Spleen (tissue), 11 donors: ENCODE measurements around the gene PEX14. TPM values are rescaled to one million over a fixed set of nuclear protein-coding genes. Genes with fewer than 3 reads are reported as not detected.

Experiments used
- DNase-seq: peaks from one replicate; pipeline ENCODE4 v3.0.0-alpha.2; 2020
- H3K27ac ChIP-seq, 8 donors: fragments of 200-600 bp; sonication (generic) in 7 of 8; 1 replicate in 4 of 8; 2 replicates in 4 of 8; pipeline versions ENCODE4 v1.5.0 to v1.8.0; 2016 to 2021; ENCODE audit warnings: inconsistent platforms in 4 of 8, mild to moderate bottlenecking in 4 of 8, moderate library complexity in 1 of 8
- H3K27me3 ChIP-seq, 7 donors: fragments of 200-600 bp; sonication (generic) in 6 of 7; replicated peaks in 1 of 7; 1 replicate in 4 of 7; 2 replicates in 3 of 7; pipeline versions ENCODE4 v1.5.0 to v1.8.0; 2016 to 2021; ENCODE audit warnings: inconsistent platforms in 3 of 7, mild to moderate bottlenecking in 1 of 7
- H3K36me3 ChIP-seq, 6 donors: fragments of 200-600 bp; sonication (generic) in 5 of 6; 1 replicate in 4 of 6; 2 replicates in 2 of 6; pipeline versions ENCODE4 v1.5.0 to v1.8.0; 2016 to 2021; ENCODE audit warnings: inconsistent platforms in 2 of 6
- H3K4me1 ChIP-seq, 6 donors: fragments of 200-600 bp; sonication (generic) in 5 of 6; 1 replicate in 3 of 6; 2 replicates in 3 of 6; pipeline versions ENCODE4 v1.5.0 to v1.8.0; 2016 to 2021; ENCODE audit warnings: inconsistent platforms in 3 of 6
- H3K4me3 ChIP-seq, 8 donors: fragments of 200-600 bp; sonication (generic) in 7 of 8; 1 replicate in 4 of 8; 2 replicates in 4 of 8; pipeline versions ENCODE4 v1.5.0 to v1.8.0; 2016 to 2021; ENCODE audit warnings: inconsistent platforms in 4 of 8, mild to moderate bottlenecking in 4 of 8, moderate library complexity in 2 of 8
- H3K9me3 ChIP-seq, 8 donors: fragments of 200-600 bp; sonication (generic) in 7 of 8; 1 replicate in 4 of 8; 2 replicates in 4 of 8; pipeline versions ENCODE4 v1.5.0 to v1.8.0; 2016 to 2021; ENCODE audit warnings: inconsistent platforms in 4 of 8
- CTCF ChIP-seq, 11 experiments: fragments of 200-600 bp in 7 of 11; fragments of 450-650 bp in 4 of 11; sonication (generic) in 4 of 11; IDR thresholded peaks in 8 of 11; conservative IDR thresholded peaks in 3 of 11; 1 replicate in 7 of 11; 2 replicates in 4 of 11; pipeline versions ENCODE4 v1.4.0 to v1.8.0; 2016 to 2021; ENCODE audit warnings: antibody characterized with exemption in 11 of 11, inconsistent platforms in 4 of 11, mild to moderate bottlenecking in 1 of 11
- POLR2A ChIP-seq, 3 donors: fragments of 450-650 bp; IDR thresholded peaks; one replicate each; pipeline ENCODE4 v1.5.1; 2017; ENCODE audit warnings: antibody characterized with exemption in 3 of 3, mild to moderate bottlenecking in 1 of 3
- POLR2AphosphoS5 ChIP-seq, 3 donors: sonication (generic); formaldehyde crosslinking; IDR thresholded peaks; one replicate each; pipeline ENCODE4 v1.5.1; 2017; ENCODE audit warnings: antibody characterized with exemption in 3 of 3
- WGBS, 5 donors: extraction: QIAGEN DNeasy Blood & Tissue Kit in 3 of 5; methylation state at CpG; one replicate each; pipeline versions ENCODE4 v1.1.5 to v1.1.7; 2013 to 2018; 5-methylcytosine and 5-hydroxymethylcytosine counted together
- intact Hi-C: fragments of 100-400 bp; cut with DNase I; formaldehyde crosslinking; loops from one replicate; pipeline ENCODE4 v1.15.0; 2023; ENCODE audit warnings: low total_unique reads
- polyA plus RNA-seq, 3 donors: library from polyadenylated mRNA; stranded (reverse); fragments of 200-250 nt; gene quantifications; one replicate each; pipeline ENCODE4 v1.2.1, GENCODE V29; 2013
- total RNA-seq, 7 donors: library from RNA; depleted of rRNA in 3 of 7; stranded (reverse); fragments of >200 nt in 3 of 7; fragmentation: NEBNext Ultra II Directional in 4 of 7; extraction: Animal tissue kit (Norgen Biotek cat#: 25700) in 4 of 7; gene quantifications; one replicate each; pipeline versions ENCODE4 v1.1.0 to v1.2.1, GENCODE V29; 2016 to 2021
- donor health status: healthy with polysubstance abuse.
- donor health status: DM: no; HTN: no; CAD: no; lungs with moderate emphysema.
- donor health status: DM: no; HTN: no; CAD: no.
- donor health status: Bipolar disorder and iron deficiency.
- donor health status: healthy.
- donor health status: DM: no; HTN: no; CAD: no.
- donor health status: DM: yes; HTN: yes; CAD: no.

The PEX14 gene
- total and polyA plus RNA-seq, 10 donors = 9.3 to 19.7 (median 12.1) TPM

DNA sequence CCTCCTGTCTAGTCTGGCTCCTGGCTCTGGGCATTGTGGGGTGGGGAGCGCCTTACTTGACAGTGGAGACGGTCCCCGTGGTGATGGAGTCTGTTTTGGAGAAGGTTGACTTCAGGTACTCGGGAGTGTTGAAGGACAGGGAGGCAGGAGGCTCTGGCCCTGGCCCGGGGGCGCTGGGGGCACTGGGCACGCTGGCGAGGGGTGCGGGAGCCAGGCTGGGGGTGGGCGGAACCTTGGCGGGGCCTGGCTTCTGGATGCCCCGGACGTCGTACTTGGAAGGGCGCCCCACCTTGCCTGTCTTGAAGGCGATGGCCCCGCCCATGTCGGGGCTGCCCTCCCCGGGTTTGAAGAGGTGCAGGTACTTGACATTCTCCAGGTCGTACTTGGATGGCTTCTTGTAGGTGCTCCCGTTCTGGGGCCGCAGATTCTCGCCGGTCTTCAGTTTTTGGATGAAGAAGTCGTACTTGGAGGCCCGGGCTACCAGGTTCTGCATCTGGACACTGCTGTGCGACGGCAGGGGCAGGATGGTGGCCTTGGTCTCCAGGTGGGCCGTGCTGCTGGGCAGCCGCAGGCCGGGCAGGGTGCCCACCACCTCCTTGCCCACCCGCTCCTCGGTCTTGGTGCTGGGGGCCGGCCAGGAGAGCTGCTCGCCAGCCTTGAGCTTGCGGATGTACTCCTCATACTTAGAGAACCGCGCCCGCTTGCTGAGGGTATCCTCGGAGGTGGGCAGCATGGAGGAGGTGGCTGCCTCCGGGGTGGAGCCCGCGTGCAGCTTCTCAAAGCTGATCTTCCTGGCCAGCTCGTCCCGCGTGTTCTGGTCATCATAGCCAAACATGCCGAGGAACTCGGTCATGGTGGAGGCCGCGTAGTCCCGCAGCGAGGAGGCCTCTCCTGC lies 185.1 kb downstream of the PEX14 start:
- Histone ChIP-seq H3K36me3 (peaks cover 0 to 69% (median 18%) of the 10 kb centered on the region in 6 donors), H3K27me3 (no peaks in the 10 kb centered on the region), H3K27ac (no peak overlapping the region), H3K4me3 (no peak overlapping the region), H3K9me3 (no peaks in the 10 kb centered on the region), H3K4me1 (peaks cover 0 to 20% (median 11%) of the 10 kb centered on the region in 6 donors)
- peak in 1 of 3 donors; percentile 7 for TF ChIP-seq POLR2AphosphoS5 (IDR thresholded peaks at IDR 0.05)
- no peak for TF ChIP-seq POLR2A (IDR thresholded peaks at IDR 0.05)
- 93 to 97% (median 95%) methylated on average over 25 to 52 of the region's 52 CpGs for WGBS, 5 donors
- DNase-seq = no peak
- intact Hi-C loops = no loop called here

DNA sequence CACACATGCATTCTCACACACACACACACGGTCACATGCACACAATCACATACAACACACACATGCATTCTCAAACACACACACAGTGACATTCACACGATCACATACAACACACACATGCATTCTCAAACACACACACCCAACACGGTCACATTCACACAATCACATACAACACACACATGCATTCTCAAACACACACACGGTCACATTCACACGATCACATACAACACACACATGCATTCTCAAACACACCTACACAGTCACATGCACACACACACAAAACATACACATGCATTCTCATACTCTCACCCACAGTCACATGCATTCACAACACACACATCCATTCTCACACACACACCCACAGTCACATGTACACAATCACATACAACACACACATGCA lies 186.7 kb downstream of the PEX14 start:
- Histone ChIP-seq H3K4me3 (no peak overlapping the region), H3K9me3 (no peaks in the 10 kb centered on the region), H3K27me3 (no peaks in the 10 kb centered on the region), H3K27ac (no peak overlapping the region), H3K36me3 (peaks cover 0 to 63% (median 18%) of the 10 kb centered on the region in 6 donors), H3K4me1 (peaks cover 0 to 36% (median 21%) of the 10 kb centered on the region in 6 donors)
- no peak for DNase-seq
- intact Hi-C loops = no loop called here
- no peak for TF ChIP-seq POLR2AphosphoS5 (IDR thresholded peaks at IDR 0.05)
- no peak for TF ChIP-seq POLR2A (IDR thresholded peaks at IDR 0.05)
- no peak for TF ChIP-seq CTCF (IDR thresholded peaks at IDR 0.05 in 8 of 11, conservative IDR thresholded peaks at IDR 0.05 in 3 of 11)
- WGBS, 5 donors = 93 to 97% (median 96%) methylated on average over 5 of the region's 5 CpGs

DNA sequence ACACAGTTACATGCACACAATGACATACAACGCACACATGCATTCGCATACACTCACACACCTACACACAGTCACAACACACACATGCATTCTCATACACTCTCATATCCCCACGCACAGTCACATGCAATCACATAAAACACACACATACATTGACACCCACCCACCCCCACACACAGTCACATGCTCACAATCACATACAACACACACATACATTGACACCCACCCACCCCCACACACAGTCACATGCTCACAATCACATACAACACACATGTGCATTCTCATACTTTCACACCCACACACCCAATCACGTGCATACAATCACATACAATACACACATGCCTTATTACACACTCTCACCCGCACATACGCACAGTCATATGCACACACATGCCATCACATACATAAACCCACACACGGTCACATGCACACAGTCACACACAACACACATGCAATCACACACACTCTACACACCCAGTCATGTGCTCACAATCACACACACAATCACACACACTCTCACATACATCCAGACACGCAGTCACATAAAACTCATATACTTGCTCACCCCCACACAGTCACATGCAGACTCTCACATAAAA lies 187.4 kb downstream of the PEX14 start:
- H3K27ac ChIP-seq = no peak overlapping the region
- no peaks in the 10 kb centered on the region for H3K9me3 ChIP-seq
- WGBS, 5 donors = 94 to 97% (median 97%) methylated on average over 8 of the region's 8 CpGs
- H3K4me3 ChIP-seq = no peak overlapping the region
- peaks cover 0 to 41% (median 23%) of the 10 kb centered on the region in 6 donors for H3K4me1 ChIP-seq
- H3K36me3 ChIP-seq = peaks cover 0 to 57% (median 18%) of the 10 kb centered on the region in 6 donors
- TF ChIP-seq POLR2AphosphoS5 (IDR thresholded peaks at IDR 0.05) (no peak), CTCF (IDR thresholded peaks at IDR 0.05 in 8 of 11, conservative IDR thresholded peaks at IDR 0.05 in 3 of 11) (no peak), POLR2A (IDR thresholded peaks at IDR 0.05) (no peak)
- intact Hi-C loops = no loop called here
- no peaks in the 10 kb centered on the region for H3K27me3 ChIP-seq
- no peak for DNase-seq

GRCh38 chr1:10662824-10663677 lies 188.3 kb downstream of the PEX14 start:
- H3K9me3 ChIP-seq = no peaks in the 10 kb centered on the region
- peaks cover 0 to 41% (median 23%) of the 10 kb centered on the region in 6 donors for H3K4me1 ChIP-seq
- intact Hi-C loops = no loop called here
- H3K27me3 ChIP-seq = no peaks in the 10 kb centered on the region
- H3K36me3 ChIP-seq = peaks cover 0 to 55% (median 18%) of the 10 kb centered on the region in 6 donors
- no peak overlapping the region for H3K4me3 ChIP-seq
- no peak overlapping the region for H3K27ac ChIP-seq
- no peak for DNase-seq
- 83 to 93% (median 86%) methylated on average over 15 to 26 of the region's 26 CpGs for WGBS, 5 donors
- TF ChIP-seq POLR2AphosphoS5 (IDR thresholded peaks at IDR 0.05) (no peak), CTCF (IDR thresholded peaks at IDR 0.05 in 8 of 11, conservative IDR thresholded peaks at IDR 0.05 in 3 of 11) (no peak), POLR2A (IDR thresholded peaks at IDR 0.05) (no peak)
